Measurements from ENCODE around the gene MMP20. TPM values are rescaled to one million over a fixed set of nuclear protein-coding genes. Genes with fewer than 3 reads are reported as not detected.

Gene MMP20
- total and polyA plus RNA-seq, 2 donors (not counting 3 experiments of a cell fraction or from before 2014, with no cell fraction given): not detected

- H3K9me1 ChIP-seq (replicated peaks; ENCODE audit: control insufficient read depth, extremely low read depth, insufficient read depth, low read length): no peaks in the 10 kb centered on the region
- BruUV-seq (replicated peaks): no TSS peak
- H4K20me1 ChIP-seq (replicated peaks; ENCODE audit: control insufficient read depth, extremely low read depth, insufficient read depth, low read length): no peaks in the 10 kb centered on the region
- no peaks in the 10 kb centered on the region for H3K36me3 ChIP-seq (ENCODE audit: control insufficient read depth in 2 of 2, extremely low read depth in 1 of 2, insufficient read depth in 2 of 2, low read length in 2 of 2)
- ChIA-PET POLR2A (no interaction called here), CTCF (interaction anchor here (0.9 to 1.5 kb wide), 3 partner anchors 9 to 127 kb away, joined by 3 read pairs; partner anchors contain the start of gene MMP7)
- no peak for FAIRE-seq
- dilution Hi-C loops (cut with MboI; ENCODE audit: extremely low pct_ligation_motif_present, low sequenced_read_pairs) (no loop called here), intact Hi-C loops (cut with micrococcal nuclease) (no loop called here)
- TF ChIP-seq POLR2AphosphoS5 (IDR thresholded peaks at IDR 0.05; ENCODE audit: insufficient read depth, low read depth, low read length): no peak
- TF ChIP-seq JUN (IDR thresholded peaks at IDR 0.05; ENCODE audit: borderline replicate concordance, insufficient read depth, insufficient read length, low read depth): no peak
- no peak for TF ChIP-seq FOS (IDR thresholded peaks at IDR 0.05; ENCODE audit: borderline replicate concordance, insufficient read depth, low read length)
- TF ChIP-seq GATA2 (IDR thresholded peaks at IDR 0.05; ENCODE audit: insufficient read depth, insufficient read length, low read depth, low read length): no peak
- TF ChIP-seq, protein P1, sequence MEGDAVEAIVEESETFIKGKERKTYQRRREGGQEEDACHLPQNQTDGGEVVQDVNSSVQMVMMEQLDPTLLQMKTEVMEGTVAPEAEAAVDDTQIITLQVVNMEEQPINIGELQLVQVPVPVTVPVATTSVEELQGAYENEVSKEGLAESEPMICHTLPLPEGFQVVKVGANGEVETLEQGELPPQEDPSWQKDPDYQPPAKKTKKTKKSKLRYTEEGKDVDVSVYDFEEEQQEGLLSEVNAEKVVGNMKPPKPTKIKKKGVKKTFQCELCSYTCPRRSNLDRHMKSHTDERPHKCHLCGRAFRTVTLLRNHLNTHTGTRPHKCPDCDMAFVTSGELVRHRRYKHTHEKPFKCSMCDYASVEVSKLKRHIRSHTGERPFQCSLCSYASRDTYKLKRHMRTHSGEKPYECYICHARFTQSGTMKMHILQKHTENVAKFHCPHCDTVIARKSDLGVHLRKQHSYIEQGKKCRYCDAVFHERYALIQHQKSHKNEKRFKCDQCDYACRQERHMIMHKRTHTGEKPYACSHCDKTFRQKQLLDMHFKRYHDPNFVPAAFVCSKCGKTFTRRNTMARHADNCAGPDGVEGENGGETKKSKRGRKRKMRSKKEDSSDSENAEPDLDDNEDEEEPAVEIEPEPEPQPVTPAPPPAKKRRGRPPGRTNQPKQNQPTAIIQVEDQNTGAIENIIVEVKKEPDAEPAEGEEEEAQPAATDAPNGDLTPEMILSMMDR (IDR thresholded peaks at IDR 0.05; ENCODE audit: extremely low read depth in 1 of 2, insufficient read depth in 1 of 2, low read depth in 1 of 2, low read length in 2 of 2): no peak
- no peak for TF ChIP-seq EZH2 (IDR thresholded peaks at IDR 0.05; ENCODE audit: borderline replicate concordance, low read depth, low read length, severe bottlenecking)
- no peak for TF ChIP-seq MYC (IDR thresholded peaks at IDR 0.05; ENCODE audit: low read depth, low read length)
- TF ChIP-seq, protein P2, sequence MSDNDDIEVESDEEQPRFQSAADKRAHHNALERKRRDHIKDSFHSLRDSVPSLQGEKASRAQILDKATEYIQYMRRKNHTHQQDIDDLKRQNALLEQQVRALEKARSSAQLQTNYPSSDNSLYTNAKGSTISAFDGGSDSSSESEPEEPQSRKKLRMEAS (IDR thresholded peaks at IDR 0.05; ENCODE audit: insufficient read depth, insufficient read length): no peak
- no peak for TF ChIP-seq POLR2A (IDR thresholded peaks at IDR 0.05; ENCODE audit: low read depth, low read length)
- H3K4me2 ChIP-seq (ENCODE audit: insufficient read depth, low read length): no peak overlapping the region
- no peak overlapping the region for H3K27ac ChIP-seq (ENCODE audit: insufficient read depth, low read depth, low read length)
- H3K27me3 ChIP-seq (ENCODE audit: control insufficient read depth in 2 of 2, insufficient read depth in 2 of 2, low read length in 2 of 2): peaks cover 6 to 7% of the 10 kb centered on the region in 2 experiments
- no peak for DNase-seq (ENCODE audit: low read depth, low spot score)
- no peaks in the 10 kb centered on the region for H3K79me2 ChIP-seq (ENCODE audit: control insufficient read depth, insufficient read depth, low read length)
- H3K4me1 ChIP-seq (ENCODE audit: control insufficient read depth, extremely low read depth, insufficient read depth, low read length): no peaks in the 10 kb centered on the region
- no peak overlapping the region for H2AFZ ChIP-seq (ENCODE audit: low read depth, low read length)
- no peaks in the 10 kb centered on the region for H3K9me3 ChIP-seq (replicated peaks; ENCODE audit: control insufficient read depth, insufficient read depth, low read length)
- H3K4me3 ChIP-seq (replicated peaks in 1 of 3; ENCODE audit: insufficient read depth in 1 of 3, low read depth in 1 of 3, low read length in 3 of 3): no peak overlapping the region
- no peak overlapping the region for H3K9ac ChIP-seq (replicated peaks; ENCODE audit: extremely low read depth, insufficient read depth, low read length)
Measured at GRCh38 chr11:102539567-102539966, 85.6 kb downstream of the MMP20 start.

Data from endothelial cell of umbilical vein (primary cell).